Ishikawa (cell line): ENCODE results near the gene RPS6KA1.
A peak's percentile ranks its signal among the peaks of the same experiment; 100 is the strongest.

ENCODE experiments used
- CEBPB ChIP-seq: IDR thresholded peaks from 2 replicates; pipeline ENCODE4 v1.6.1; 2012
- CREB1 ChIP-seq: IDR thresholded peaks from 2 replicates; pipeline ENCODE4 v1.6.1; 2012; ENCODE audit warnings: low read depth
- EGR1 ChIP-seq: IDR thresholded peaks from 2 replicates; pipeline ENCODE4 v1.6.1; 2012
- EP300 ChIP-seq: IDR thresholded peaks from 2 replicates; pipeline ENCODE4 v1.6.1; 2012; ENCODE audit warnings: borderline replicate concordance
- FOXM1 ChIP-seq: IDR thresholded peaks from 2 replicates; pipeline ENCODE4 v1.6.1; 2012; ENCODE audit warnings: low read depth, borderline replicate concordance
- MAX ChIP-seq: IDR thresholded peaks from 2 replicates; pipeline ENCODE4 v1.6.1; 2012
- NFIC ChIP-seq: IDR thresholded peaks from 2 replicates; pipeline ENCODE4 v1.6.1; 2012
- RAD21 ChIP-seq: IDR thresholded peaks from 2 replicates; pipeline ENCODE4 v1.6.1; 2012; ENCODE audit warnings: low read depth
- REST ChIP-seq: IDR thresholded peaks from 2 replicates; pipeline ENCODE4 v1.6.1; 2012; ENCODE audit warnings: low read depth, mild to moderate bottlenecking
- TAF1 ChIP-seq: IDR thresholded peaks from 2 replicates; pipeline ENCODE4 v1.6.1; 2012; ENCODE audit warnings: low read depth, mild to moderate bottlenecking
- TCF12 ChIP-seq: IDR thresholded peaks from 2 replicates; pipeline ENCODE4 v1.6.1; 2012; ENCODE audit warnings: low read depth
- TEAD4 ChIP-seq: IDR thresholded peaks from 2 replicates; pipeline ENCODE4 v1.6.1; 2012
- USF1 ChIP-seq: IDR thresholded peaks from 2 replicates; pipeline ENCODE4 v1.6.1; 2012
- YY1 ChIP-seq: IDR thresholded peaks from 2 replicates; pipeline ENCODE4 v1.6.1; 2012; ENCODE audit warnings: low read depth
- ZBTB7A ChIP-seq: IDR thresholded peaks from 2 replicates; pipeline ENCODE4 v1.6.1; 2012; ENCODE audit warnings: low read depth

The RPS6KA1 gene

GRCh38 chr1:26529655-26530409 lies at the start of gene RPS6KA1:
TSS of gene RPS6KA1 (plus strand) at chr1:26529761. CDS start at chr1:26529921, 160 bp downstream.
- TF ChIP-seq YY1 (no peak), MAX (no peak), FOXM1 (no peak), ZBTB7A (0 out of 2 replicates have a peak, but pooled peaks have one; percentile 82), EP300 (no peak), TCF12 (no peak), TAF1 (peak; percentile 9; the same call in 1 of the 2 replicates), REST (peak; percentile 11; the same call in 1 of the 2 replicates)

- TF ChIP-seq MAX (no peak), NFIC (no peak), EP300 (no peak), USF1 (no peak), TCF12 (no peak), EGR1 (no peak), CREB1 (no peak), FOXM1 (no peak)
Observed at GRCh38 chr1:26482921-26483320, 46.6 kb upstream of the RPS6KA1 start.

- no peak for TF ChIP-seq EGR1
- no peak for TF ChIP-seq REST
- no peak for TF ChIP-seq MAX
- no peak for TF ChIP-seq YY1
- no peak for TF ChIP-seq RAD21
- no peak for TF ChIP-seq CREB1
- no peak for TF ChIP-seq CEBPB
- no peak for TF ChIP-seq TAF1
- TF ChIP-seq TCF12, result no peak
- TF ChIP-seq ZBTB7A, result no peak
- TF ChIP-seq USF1, result no peak
- TF ChIP-seq NFIC, result no peak
- no peak for TF ChIP-seq EP300
- no peak for TF ChIP-seq TEAD4
- TF ChIP-seq FOXM1, result no peak
Observed at GRCh38 chr1:26483980-26484379, 45.6 kb upstream of the RPS6KA1 start.

- TF ChIP-seq NFIC (no peak), TEAD4 (no peak), RAD21 (no peak), TCF12 (no peak), ZBTB7A (no peak), EGR1 (no peak), EP300 (no peak), CEBPB (no peak), YY1 (no peak), FOXM1 (no peak), TAF1 (no peak), CREB1 (no peak), MAX (no peak), REST (no peak), USF1 (no peak)
Observed at GRCh38 chr1:26490155-26490554, 39.4 kb upstream of the RPS6KA1 start.
